Keratinocyte (primary cell): ENCODE results near the gene TTC13. TPM values are rescaled to one million over a fixed set of nuclear protein-coding genes. Genes with fewer than 3 reads are reported as not detected.

ENCODE experiments used
- DNase-seq: peaks from one replicate; pipeline ENCODE4 v3.0.0-alpha.2; 2011; ENCODE audit warnings: low read depth, missing footprints, low spot score
- FAIRE-seq: peaks from 2 replicates; lab custom pipeline; 2011; peaks lifted over from hg19 to GRCh38; lab: Jason Lieb, UNC
- H2AFZ ChIP-seq: 2 replicates; pipeline ENCODE4 v1.6.0; 2012; ENCODE audit warnings: low read length, control low read depth, inconsistent platforms; ENCODE audit not compliant: control insufficient read depth
- H3K27ac ChIP-seq: 2 replicates; pipeline ENCODE4 v1.5.1; 2011; ENCODE audit warnings: low read length; ENCODE audit not compliant: control insufficient read depth, insufficient read depth
- H3K27me3 ChIP-seq: 3 replicates; pipeline ENCODE4 v1.6.0; 2011; ENCODE audit warnings: low read length; ENCODE audit not compliant: control insufficient read depth, insufficient read depth; ENCODE audit errors: extremely low read depth
- H3K36me3 ChIP-seq, 2 experiments: 2 replicates in 1 of 2; 3 replicates in 1 of 2; pipeline ENCODE4 v1.5.1; 2011; ENCODE audit warnings: low read length in 2 of 2, mild to moderate bottlenecking in 1 of 2; ENCODE audit not compliant: control insufficient read depth in 2 of 2, insufficient read depth in 2 of 2; ENCODE audit errors: extremely low read depth in 1 of 2
- H3K4me1 ChIP-seq: 3 replicates; pipeline ENCODE4 v1.5.1; 2011; ENCODE audit warnings: low read length; ENCODE audit not compliant: control insufficient read depth, insufficient read depth; ENCODE audit errors: extremely low read depth
- H3K4me2 ChIP-seq: 3 replicates; pipeline ENCODE4 v1.6.0; 2011; ENCODE audit warnings: low read depth, low read length; ENCODE audit not compliant: control insufficient read depth, insufficient read depth; ENCODE audit errors: extremely low read depth
- H3K4me3 ChIP-seq, 3 experiments: fragments of 200-600 bp in 1 of 3; sonication (generic) in 1 of 3; 2 replicates in 2 of 3; 3 replicates in 1 of 3; pipeline ENCODE4 v1.5.1; 2011 to 2016; ENCODE audit warnings: low read length in 3 of 3, mild to moderate bottlenecking in 3 of 3, control low read depth in 2 of 3, inconsistent platforms in 1 of 3, low read depth in 1 of 3, mixed read lengths in 1 of 3, mixed run types in 1 of 3, moderate library complexity in 1 of 3; ENCODE audit not compliant: control insufficient read depth in 2 of 3, insufficient read depth in 2 of 3; ENCODE audit errors: extremely low read depth in 1 of 3
- H3K79me2 ChIP-seq: 2 replicates; pipeline ENCODE4 v1.6.0; 2012; ENCODE audit warnings: low read length; ENCODE audit not compliant: control insufficient read depth, insufficient read depth
- H3K9ac ChIP-seq: 3 replicates; pipeline ENCODE4 v1.6.0; 2011; ENCODE audit warnings: low read length; ENCODE audit not compliant: control insufficient read depth, insufficient read depth; ENCODE audit errors: extremely low read depth
- H3K9me1 ChIP-seq: 3 replicates; pipeline ENCODE4 v1.6.0; 2011; ENCODE audit warnings: low read length; ENCODE audit not compliant: control insufficient read depth, insufficient read depth; ENCODE audit errors: extremely low read depth
- H3K9me3 ChIP-seq: 2 replicates; pipeline ENCODE4 v1.5.1; 2012; ENCODE audit warnings: low read depth, low read length; ENCODE audit not compliant: control insufficient read depth
- H4K20me1 ChIP-seq: 3 replicates; pipeline ENCODE4 v1.6.0; 2011; ENCODE audit warnings: low read length; ENCODE audit not compliant: control insufficient read depth, insufficient read depth; ENCODE audit errors: extremely low read depth
- CTCF ChIP-seq, 3 experiments: IDR thresholded peaks in 1 of 3; conservative IDR thresholded peaks in 1 of 3; optimal IDR thresholded peaks in 1 of 3; 2 replicates in 2 of 3; 3 replicates in 1 of 3; pipeline versions ENCODE3 to v1.5.1; 2011; ENCODE audit warnings: low read length in 3 of 3, mild to moderate bottlenecking in 3 of 3, moderate library complexity in 2 of 3, control low read depth in 1 of 3, inconsistent platforms in 1 of 3; ENCODE audit not compliant: insufficient read depth in 2 of 3; ENCODE audit errors: extremely low read depth in 1 of 3
- EZH2 ChIP-seq: IDR thresholded peaks from one replicate; pipeline ENCODE4 v1.6.1; 2012; ENCODE audit warnings: inconsistent platforms, mild to moderate bottlenecking, low read length, moderate library complexity
- dilution Hi-C: fragments of 300-500 bp; cut with MboI; formaldehyde crosslinking; loops from one replicate; pipeline ENCODE4 v1.7.0; 2020; ENCODE audit warnings: low sequenced_read_pairs; ENCODE audit not compliant: extremely low pct_ligation_motif_present
- polyA plus RNA-seq, 5 experiments: library from polyadenylated mRNA; depleted of rRNA in 3 of 5; stranded (reverse) in 3 of 5; stranded (forward) in 1 of 5; unstranded in 1 of 5; fragments of >200 nt; gene quantifications; 1 replicate in 1 of 5; 2 replicates in 3 of 5; 3 replicates in 1 of 5; pipeline versions ENCODE4 v1.2.1 to v1.2.3, GENCODE V29; 2011 to 2012; ENCODE audit warnings: missing spikeins in 2 of 5, low read depth in 1 of 5, low replicate concordance in 1 of 5

The TTC13 gene
- polyA plus RNA-seq, 1 donor (not counting 4 experiments of a cell fraction or from before 2014, with no cell fraction given): 8.3 TPM

DNA sequence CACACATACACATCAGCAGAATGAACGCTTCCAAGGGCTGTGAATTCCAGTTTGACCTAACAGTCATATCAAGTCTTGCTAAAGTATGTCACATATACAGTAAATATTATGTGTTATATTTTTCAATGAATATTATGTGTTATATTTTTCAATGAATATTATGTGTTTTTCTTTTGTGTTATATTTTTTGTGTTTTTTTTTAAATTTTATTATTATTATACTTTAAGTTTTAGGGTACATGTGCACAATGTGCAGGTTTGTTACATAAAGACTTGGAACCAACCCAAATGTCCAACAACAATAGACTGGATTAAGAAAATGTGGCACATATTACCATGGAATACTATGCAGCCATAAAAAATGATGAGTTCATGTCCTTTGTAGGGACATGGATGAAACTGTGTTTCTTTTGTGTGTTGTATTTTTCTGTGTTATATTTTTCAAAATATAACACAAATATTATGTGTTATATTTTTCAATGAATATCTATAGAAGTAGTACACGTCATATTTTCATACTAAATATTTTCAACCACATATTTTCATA is 35.5 kb downstream of the TTC13 start:
- Histone ChIP-seq H3K27ac (no peak overlapping the region), H3K4me2 (no peak overlapping the region), H3K4me1 (no peaks in the 10 kb centered on the region), H3K9me3 (no peaks in the 10 kb centered on the region), H3K36me3 (peaks cover 0 to 2% of the 10 kb centered on the region in 2 experiments), H4K20me1 (no peaks in the 10 kb centered on the region), H2AFZ (no peak overlapping the region), H3K9me1 (no peaks in the 10 kb centered on the region), H3K27me3 (no peaks in the 10 kb centered on the region), H3K4me3 (no peak overlapping the region), H3K9ac (no peak overlapping the region), H3K79me2 (no peaks in the 10 kb centered on the region)
- FAIRE-seq: no peak
- dilution Hi-C loops: no loop called here
- TF ChIP-seq CTCF (optimal IDR thresholded peaks at IDR 0.05 in 1 of 3, IDR thresholded peaks at IDR 0.05 in 1 of 3, conservative IDR thresholded peaks at IDR 0.05 in 1 of 3; ENCODE audit: extremely low read depth in 1 of 3, insufficient read depth in 2 of 3, low read length in 3 of 3) (no peak), EZH2 (no peak)
- no peak for DNase-seq

- Histone ChIP-seq H2AFZ (no peak overlapping the region), H3K36me3 (peaks cover 0 to 2% of the 10 kb centered on the region in 2 experiments), H3K9ac (no peak overlapping the region), H3K4me3 (no peak overlapping the region), H3K9me1 (no peaks in the 10 kb centered on the region), H3K9me3 (no peaks in the 10 kb centered on the region), H3K27ac (no peak overlapping the region), H3K27me3 (no peaks in the 10 kb centered on the region), H3K79me2 (no peaks in the 10 kb centered on the region), H4K20me1 (no peaks in the 10 kb centered on the region), H3K4me1 (no peaks in the 10 kb centered on the region), H3K4me2 (no peak overlapping the region)
- FAIRE-seq (no peak), DNase-seq (no peak)
- dilution Hi-C loops: no loop called here
- TF ChIP-seq EZH2 (no peak), CTCF (optimal IDR thresholded peaks at IDR 0.05 in 1 of 3, IDR thresholded peaks at IDR 0.05 in 1 of 3, conservative IDR thresholded peaks at IDR 0.05 in 1 of 3; ENCODE audit: extremely low read depth in 1 of 3, insufficient read depth in 2 of 3, low read length in 3 of 3) (no peak)
Observed at GRCh38 chr1:230940848-230941247, 37.8 kb downstream of the TTC13 start.
